Measurements from ENCODE around the gene S100A7A.

GRCh38 chr1:153387785-153388184 lies 28.5 kb upstream of the S100A7A start:
- TF ChIP-seq, protein P1, sequence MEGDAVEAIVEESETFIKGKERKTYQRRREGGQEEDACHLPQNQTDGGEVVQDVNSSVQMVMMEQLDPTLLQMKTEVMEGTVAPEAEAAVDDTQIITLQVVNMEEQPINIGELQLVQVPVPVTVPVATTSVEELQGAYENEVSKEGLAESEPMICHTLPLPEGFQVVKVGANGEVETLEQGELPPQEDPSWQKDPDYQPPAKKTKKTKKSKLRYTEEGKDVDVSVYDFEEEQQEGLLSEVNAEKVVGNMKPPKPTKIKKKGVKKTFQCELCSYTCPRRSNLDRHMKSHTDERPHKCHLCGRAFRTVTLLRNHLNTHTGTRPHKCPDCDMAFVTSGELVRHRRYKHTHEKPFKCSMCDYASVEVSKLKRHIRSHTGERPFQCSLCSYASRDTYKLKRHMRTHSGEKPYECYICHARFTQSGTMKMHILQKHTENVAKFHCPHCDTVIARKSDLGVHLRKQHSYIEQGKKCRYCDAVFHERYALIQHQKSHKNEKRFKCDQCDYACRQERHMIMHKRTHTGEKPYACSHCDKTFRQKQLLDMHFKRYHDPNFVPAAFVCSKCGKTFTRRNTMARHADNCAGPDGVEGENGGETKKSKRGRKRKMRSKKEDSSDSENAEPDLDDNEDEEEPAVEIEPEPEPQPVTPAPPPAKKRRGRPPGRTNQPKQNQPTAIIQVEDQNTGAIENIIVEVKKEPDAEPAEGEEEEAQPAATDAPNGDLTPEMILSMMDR (conservative IDR thresholded peaks at IDR 0.05), result no peak
- no peak for TF ChIP-seq EZH2 (IDR thresholded peaks at IDR 0.05; ENCODE audit: low read depth)

Data from PC-9 (cell line).